Endothelial cell of umbilical vein (primary cell): ENCODE data around the gene PLCD4.

Source experiments
- CTCF ChIP-seq, 2 donors: IDR thresholded peaks; 1 replicate in 1 of 2; 2 replicates in 1 of 2; pipeline ENCODE4 v1.5.1; 2011; ENCODE audit warnings: low read length in 2 of 2, mild to moderate bottlenecking in 2 of 2, moderate library complexity in 2 of 2, control low read depth in 1 of 2, inconsistent platforms in 1 of 2, low read depth in 1 of 2; ENCODE audit not compliant: insufficient read depth in 1 of 2; ENCODE audit errors: extremely low read depth in 1 of 2
- EZH2 ChIP-seq: IDR thresholded peaks from 2 replicates; pipeline ENCODE4 v1.6.1; 2012; ENCODE audit warnings: borderline replicate concordance, low read depth, mild to moderate bottlenecking, moderate library complexity, low read length, inconsistent platforms; ENCODE audit not compliant: severe bottlenecking
- MAX ChIP-seq: IDR thresholded peaks from 2 replicates; pipeline ENCODE4 v1.6.1; 2011; ENCODE audit not compliant: insufficient read depth, insufficient read length
- POLR2A ChIP-seq: IDR thresholded peaks from 2 replicates; pipeline ENCODE4 v1.6.1; 2012; ENCODE audit warnings: low read depth, mild to moderate bottlenecking, control low read depth, low read length
- POLR2AphosphoS5 ChIP-seq: IDR thresholded peaks from 2 replicates; pipeline ENCODE4 v1.6.1; 2012; ENCODE audit warnings: low read depth, mild to moderate bottlenecking, control low read depth, low read length, moderate library complexity; ENCODE audit not compliant: insufficient read depth

- TF ChIP-seq CTCF (IDR thresholded peaks at IDR 0.05; ENCODE audit: extremely low read depth in 1 of 2, insufficient read depth in 1 of 2, low read depth in 1 of 2, low read length in 2 of 2), result no peak
- TF ChIP-seq EZH2, result no peak
- TF ChIP-seq POLR2A, result no peak
- no peak for TF ChIP-seq POLR2AphosphoS5
- no peak for TF ChIP-seq MAX
Observed at GRCh38 chr2:218618102-218618860, 10.6 kb downstream of the PLCD4 start.
